Measurements from ENCODE around the gene CA10.

CA10 gene

GRCh38 chr17:52145476-52145875, 13.0 kb downstream of the CA10 start:
- DNase-seq (ENCODE audit: low spot score): no peak

GRCh38 chr17:52143542-52143941, 15.0 kb downstream of the CA10 start:
- no peak for DNase-seq (ENCODE audit: low spot score)

GRCh38 chr17:52140601-52141000, 17.9 kb downstream of the CA10 start:
- no peak for DNase-seq (ENCODE audit: low spot score)

GRCh38 chr17:52138752-52139151, 19.8 kb downstream of the CA10 start:
- DNase-seq (ENCODE audit: low spot score): no peak

- no peak for DNase-seq (ENCODE audit: low spot score)
Measured at GRCh38 chr17:52138350-52138749, 20.2 kb downstream of the CA10 start.

- no peak for DNase-seq (ENCODE audit: low spot score)
Measured at GRCh38 chr17:52136166-52136565, 22.3 kb downstream of the CA10 start.

- no peak for DNase-seq (ENCODE audit: low spot score)
Measured at GRCh38 chr17:52134641-52135040, 23.9 kb downstream of the CA10 start.

- no peak for DNase-seq (ENCODE audit: low spot score)
Measured at GRCh38 chr17:52128721-52129120, 29.8 kb downstream of the CA10 start.

GRCh38 chr17:52124993-52125392, 33.5 kb downstream of the CA10 start:
- no peak for DNase-seq (ENCODE audit: low spot score)

- no peak for DNase-seq (ENCODE audit: low spot score)
Measured at GRCh38 chr17:52124561-52124960, 34.0 kb downstream of the CA10 start.

GRCh38 chr17:52120465-52120864, 38.0 kb downstream of the CA10 start:
- DNase-seq (ENCODE audit: low spot score): no peak

GRCh38 chr17:52110923-52111581, 47.5 kb downstream of the CA10 start:
- no peak for DNase-seq (ENCODE audit: low spot score)

- peak; percentile 42 for DNase-seq (ENCODE audit: low spot score)
Measured at GRCh38 chr17:52106638-52107261, 51.8 kb downstream of the CA10 start.

GRCh38 chr17:52106072-52106471, 52.4 kb downstream of the CA10 start:
- DNase-seq (ENCODE audit: low spot score): no peak

- no peak for DNase-seq (ENCODE audit: low spot score)
Measured at GRCh38 chr17:52105591-52105990, 52.9 kb downstream of the CA10 start.

GRCh38 chr17:52096056-52096455, 62.5 kb downstream of the CA10 start:
- no peak for DNase-seq (ENCODE audit: low spot score)

GRCh38 chr17:52084176-52084575, 74.3 kb downstream of the CA10 start:
- DNase-seq (ENCODE audit: low spot score): no peak

- DNase-seq (ENCODE audit: low spot score): no peak
Measured at GRCh38 chr17:52079496-52079895, 79.0 kb downstream of the CA10 start.

- no peak for DNase-seq (ENCODE audit: low spot score)
Measured at GRCh38 chr17:52071712-52072111, 86.8 kb downstream of the CA10 start.

- DNase-seq (ENCODE audit: low spot score): no peak
Measured at GRCh38 chr17:52064791-52065211, 93.7 kb downstream of the CA10 start.

- DNase-seq (ENCODE audit: low spot score): no peak
Measured at GRCh38 chr17:52049496-52049895, 109.0 kb downstream of the CA10 start.

- DNase-seq (ENCODE audit: low spot score): no peak
Measured at GRCh38 chr17:52049051-52049450, 109.5 kb downstream of the CA10 start.

GRCh38 chr17:52048137-52048898, 110.2 kb downstream of the CA10 start:
- DNase-seq (ENCODE audit: low spot score): no peak

Measured in HuH-7 (cell line).